SW 1271 (cell line): ENCODE results near the gene SYNJ2BP.

Experiments used
- DNase-seq, 2 experiments: peaks; one replicate each; lab custom pipeline; 2025; lab: John Stamatoyannopoulos, UW

SYNJ2BP gene

GRCh38 chr14:70391493-70392391 is 25.1 kb downstream of the SYNJ2BP start:
- DNase-seq = no peak

- DNase-seq = no peak
Measured at GRCh38 chr14:70382536-70382935, 34.4 kb downstream of the SYNJ2BP start.

GRCh38 chr14:70380824-70381223 is 36.1 kb downstream of the SYNJ2BP start:
- DNase-seq = no peak

GRCh38 chr14:70378696-70379095 is 38.2 kb downstream of the SYNJ2BP start:
- DNase-seq = no peak
